RWPE2 (cell line): ENCODE data around the gene TCF12.

Experiments used
- ATAC-seq: fragments of 200-7000 bp; cut with Tn5 transposase; 3 replicates; pipeline ENCODE4 v1.9.1; 2021; ENCODE audit warnings: low read depth
- DNase-seq: peaks from one replicate; pipeline ENCODE4 v3.0.0-alpha.2; 2020; ENCODE audit warnings: low spot score
- H3K27ac ChIP-seq: fragments of 450-650 bp; 2 replicates; pipeline ENCODE4 v1.5.1; 2017; ENCODE audit warnings: mild to moderate bottlenecking; ENCODE audit not compliant: poor library complexity, severe bottlenecking
- H3K27me3 ChIP-seq: fragments of 250-450 bp; sonication (Bioruptor Pico); 2 replicates; pipeline ENCODE4 v1.5.1; 2021; ENCODE audit warnings: mild to moderate bottlenecking, moderate library complexity; ENCODE audit not compliant: insufficient read depth, poor library complexity, severe bottlenecking
- H3K36me3 ChIP-seq: fragments of 250-450 bp; sonication (Bioruptor Pico); 2 replicates; pipeline ENCODE4 v1.5.1; 2020; ENCODE audit warnings: low read depth, mild to moderate bottlenecking, moderate library complexity
- H3K4me1 ChIP-seq: fragments of 250-450 bp; sonication (Bioruptor Pico); 2 replicates; pipeline ENCODE4 v1.5.1; 2021; ENCODE audit warnings: mild to moderate bottlenecking, moderate library complexity; ENCODE audit not compliant: insufficient read depth, poor library complexity, severe bottlenecking
- H3K4me3 ChIP-seq: fragments of 250-450 bp; sonication (Bioruptor Pico); 2 replicates; pipeline ENCODE4 v1.5.1; 2021; ENCODE audit warnings: mild to moderate bottlenecking, moderate library complexity; ENCODE audit not compliant: severe bottlenecking
- H3K9me3 ChIP-seq: fragments of 250-450 bp; sonication (Bioruptor Pico); 2 replicates; pipeline ENCODE4 v1.5.1; 2021; ENCODE audit warnings: mild to moderate bottlenecking, moderate library complexity; ENCODE audit not compliant: severe bottlenecking
- CTCF ChIP-seq: fragments of 450-650 bp; IDR thresholded peaks from one replicate; pipeline ENCODE4 v1.5.1; 2017; ENCODE audit warnings: mild to moderate bottlenecking, moderate library complexity; ENCODE audit not compliant: poor library complexity, severe bottlenecking

TCF12 gene

GRCh38 chr15:57307527-57308169 is 389.2 kb downstream of the TCF12 start:
- no peak overlapping the region for H3K27ac ChIP-seq
- no peaks in the 10 kb centered on the region for H3K9me3 ChIP-seq
- H3K36me3 ChIP-seq = no peaks in the 10 kb centered on the region
- ATAC-seq = no peak
- peak; percentile 50 for DNase-seq
- no peak overlapping the region for H3K4me3 ChIP-seq
- no peaks in the 10 kb centered on the region for H3K27me3 ChIP-seq
- no peaks in the 10 kb centered on the region for H3K4me1 ChIP-seq
- TF ChIP-seq CTCF = no peak

- ATAC-seq = no peak
- Histone ChIP-seq H3K27ac (no peak overlapping the region), H3K27me3 (no peaks in the 10 kb centered on the region), H3K4me1 (no peaks in the 10 kb centered on the region), H3K4me3 (no peak overlapping the region), H3K36me3 (no peaks in the 10 kb centered on the region), H3K9me3 (no peaks in the 10 kb centered on the region)
- DNase-seq = peak; percentile 10
- TF ChIP-seq CTCF = no peak
These were observed 389.7 kb downstream of the TCF12 start for GRCh38 chr15:57308170-57308545.

GRCh38 chr15:57309856-57310760 is 391.7 kb downstream of the TCF12 start:
- DNase-seq (peak; percentile 31), ATAC-seq (no peak)
- no peak overlapping the region for H3K4me3 ChIP-seq
- H3K27me3 ChIP-seq = no peaks in the 10 kb centered on the region
- H3K4me1 ChIP-seq = no peaks in the 10 kb centered on the region
- TF ChIP-seq CTCF = no peak
- no peaks in the 10 kb centered on the region for H3K9me3 ChIP-seq
- no peak overlapping the region for H3K27ac ChIP-seq
- H3K36me3 ChIP-seq = no peaks in the 10 kb centered on the region

- no peaks in the 10 kb centered on the region for H3K4me1 ChIP-seq
- no peak overlapping the region for H3K27ac ChIP-seq
- H3K36me3 ChIP-seq = no peaks in the 10 kb centered on the region
- H3K27me3 ChIP-seq = no peaks in the 10 kb centered on the region
- DNase-seq = peak; percentile 49
- H3K9me3 ChIP-seq = no peaks in the 10 kb centered on the region
- no peak overlapping the region for H3K4me3 ChIP-seq
- TF ChIP-seq CTCF = no peak
- no peak for ATAC-seq
These were observed 392.4 kb downstream of the TCF12 start for GRCh38 chr15:57310876-57311275.

GRCh38 chr15:57312006-57312317 is 393.5 kb downstream of the TCF12 start:
- no peaks in the 10 kb centered on the region for H3K4me1 ChIP-seq
- no peak for DNase-seq
- no peaks in the 10 kb centered on the region for H3K36me3 ChIP-seq
- TF ChIP-seq CTCF = no peak
- no peaks in the 10 kb centered on the region for H3K27me3 ChIP-seq
- no peak overlapping the region for H3K4me3 ChIP-seq
- no peak for ATAC-seq
- H3K9me3 ChIP-seq = no peaks in the 10 kb centered on the region
- no peak overlapping the region for H3K27ac ChIP-seq
